ENCODE measurements around the gene GINS1. TPM values are rescaled to one million over a fixed set of nuclear protein-coding genes. Genes with fewer than 3 reads are reported as not detected.

Gene GINS1
- total RNA-seq, 1 experiment from 2014 or later, result 36.0 TPM

DNA sequence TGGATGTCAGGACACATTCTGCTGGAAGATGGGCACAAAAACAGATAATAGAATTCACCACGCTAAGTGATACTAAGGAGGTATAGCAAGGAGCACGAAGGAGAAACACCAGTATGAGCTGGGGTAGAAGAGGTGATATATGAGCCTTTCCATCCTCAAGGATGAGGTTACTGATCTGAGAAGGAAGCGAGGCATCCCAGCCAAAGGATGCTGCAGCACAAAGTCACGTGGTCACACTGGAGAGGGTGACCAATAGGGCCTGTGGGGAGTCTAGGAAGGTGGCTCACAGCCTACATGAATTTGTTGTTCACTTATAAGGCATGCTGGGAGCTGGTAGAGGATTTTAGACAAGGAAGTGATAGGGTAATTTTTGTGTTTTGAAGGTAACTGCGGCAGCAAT, 1.4 kb downstream of the GINS1 start:
- H3K27me3 ChIP-seq (ENCODE audit: control insufficient read depth, insufficient read depth, low read length), result no peaks in the 10 kb centered on the region
- no peak overlapping the region; the same call in 1 of the 2 replicates for H3K27ac ChIP-seq (ENCODE audit: low read length)
- ChIA-PET CTCF (no interaction called here), POLR2A (no interaction called here)
- H3K4me3 ChIP-seq (ENCODE audit: low read depth in 2 of 2, low read length in 2 of 2), result peak overlapping the region; percentile 78 to 94; a peak in 3 of 4 replicates
- intact Hi-C loops (cut with micrococcal nuclease; ENCODE audit: unreplicated experiment) (no loop called here), in situ Hi-C loops (cut with HindIII; ENCODE audit: low pct_unique_long_range_greater_than_20kb, low sequenced_read_pairs) (no loop called here)
- BruUV-seq (replicated peaks), result no TSS peak
- DNase-seq (ENCODE audit: low read depth, low spot score), result no peak
- no peaks in the 10 kb centered on the region for H3K9me3 ChIP-seq (ENCODE audit: control insufficient read depth, insufficient read depth, low read depth, low read length)
- peaks cover 10% of the 10 kb centered on the region for H3K4me1 ChIP-seq (ENCODE audit: control insufficient read depth, insufficient read depth, low read length)
- no peak for ATAC-seq
- no peaks in the 10 kb centered on the region; the same call in 1 of the 2 replicates for H3K36me3 ChIP-seq (ENCODE audit: control insufficient read depth, insufficient read depth, low read length)
- TF ChIP-seq, protein P1, sequence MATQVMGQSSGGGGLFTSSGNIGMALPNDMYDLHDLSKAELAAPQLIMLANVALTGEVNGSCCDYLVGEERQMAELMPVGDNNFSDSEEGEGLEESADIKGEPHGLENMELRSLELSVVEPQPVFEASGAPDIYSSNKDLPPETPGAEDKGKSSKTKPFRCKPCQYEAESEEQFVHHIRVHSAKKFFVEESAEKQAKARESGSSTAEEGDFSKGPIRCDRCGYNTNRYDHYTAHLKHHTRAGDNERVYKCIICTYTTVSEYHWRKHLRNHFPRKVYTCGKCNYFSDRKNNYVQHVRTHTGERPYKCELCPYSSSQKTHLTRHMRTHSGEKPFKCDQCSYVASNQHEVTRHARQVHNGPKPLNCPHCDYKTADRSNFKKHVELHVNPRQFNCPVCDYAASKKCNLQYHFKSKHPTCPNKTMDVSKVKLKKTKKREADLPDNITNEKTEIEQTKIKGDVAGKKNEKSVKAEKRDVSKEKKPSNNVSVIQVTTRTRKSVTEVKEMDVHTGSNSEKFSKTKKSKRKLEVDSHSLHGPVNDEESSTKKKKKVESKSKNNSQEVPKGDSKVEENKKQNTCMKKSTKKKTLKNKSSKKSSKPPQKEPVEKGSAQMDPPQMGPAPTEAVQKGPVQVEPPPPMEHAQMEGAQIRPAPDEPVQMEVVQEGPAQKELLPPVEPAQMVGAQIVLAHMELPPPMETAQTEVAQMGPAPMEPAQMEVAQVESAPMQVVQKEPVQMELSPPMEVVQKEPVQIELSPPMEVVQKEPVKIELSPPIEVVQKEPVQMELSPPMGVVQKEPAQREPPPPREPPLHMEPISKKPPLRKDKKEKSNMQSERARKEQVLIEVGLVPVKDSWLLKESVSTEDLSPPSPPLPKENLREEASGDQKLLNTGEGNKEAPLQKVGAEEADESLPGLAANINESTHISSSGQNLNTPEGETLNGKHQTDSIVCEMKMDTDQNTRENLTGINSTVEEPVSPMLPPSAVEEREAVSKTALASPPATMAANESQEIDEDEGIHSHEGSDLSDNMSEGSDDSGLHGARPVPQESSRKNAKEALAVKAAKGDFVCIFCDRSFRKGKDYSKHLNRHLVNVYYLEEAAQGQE (IDR thresholded peaks at IDR 0.05; ENCODE audit: insufficient read depth in 1 of 2, low read depth in 2 of 2, low read length in 1 of 2), result no peak
- TF ChIP-seq TCF7L2 (IDR thresholded peaks at IDR 0.05; ENCODE audit: low read depth, low read length), result no peak
- no peak for TF ChIP-seq POLR2AphosphoS5 (IDR thresholded peaks at IDR 0.05; ENCODE audit: low read depth, low read length)
- TF ChIP-seq SIN3A (IDR thresholded peaks at IDR 0.05; ENCODE audit: borderline replicate concordance, insufficient read depth, low read depth, low read length), result no peak
- TF ChIP-seq, protein P2, sequence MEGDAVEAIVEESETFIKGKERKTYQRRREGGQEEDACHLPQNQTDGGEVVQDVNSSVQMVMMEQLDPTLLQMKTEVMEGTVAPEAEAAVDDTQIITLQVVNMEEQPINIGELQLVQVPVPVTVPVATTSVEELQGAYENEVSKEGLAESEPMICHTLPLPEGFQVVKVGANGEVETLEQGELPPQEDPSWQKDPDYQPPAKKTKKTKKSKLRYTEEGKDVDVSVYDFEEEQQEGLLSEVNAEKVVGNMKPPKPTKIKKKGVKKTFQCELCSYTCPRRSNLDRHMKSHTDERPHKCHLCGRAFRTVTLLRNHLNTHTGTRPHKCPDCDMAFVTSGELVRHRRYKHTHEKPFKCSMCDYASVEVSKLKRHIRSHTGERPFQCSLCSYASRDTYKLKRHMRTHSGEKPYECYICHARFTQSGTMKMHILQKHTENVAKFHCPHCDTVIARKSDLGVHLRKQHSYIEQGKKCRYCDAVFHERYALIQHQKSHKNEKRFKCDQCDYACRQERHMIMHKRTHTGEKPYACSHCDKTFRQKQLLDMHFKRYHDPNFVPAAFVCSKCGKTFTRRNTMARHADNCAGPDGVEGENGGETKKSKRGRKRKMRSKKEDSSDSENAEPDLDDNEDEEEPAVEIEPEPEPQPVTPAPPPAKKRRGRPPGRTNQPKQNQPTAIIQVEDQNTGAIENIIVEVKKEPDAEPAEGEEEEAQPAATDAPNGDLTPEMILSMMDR (IDR thresholded peaks at IDR 0.05), result no peak

DNA sequence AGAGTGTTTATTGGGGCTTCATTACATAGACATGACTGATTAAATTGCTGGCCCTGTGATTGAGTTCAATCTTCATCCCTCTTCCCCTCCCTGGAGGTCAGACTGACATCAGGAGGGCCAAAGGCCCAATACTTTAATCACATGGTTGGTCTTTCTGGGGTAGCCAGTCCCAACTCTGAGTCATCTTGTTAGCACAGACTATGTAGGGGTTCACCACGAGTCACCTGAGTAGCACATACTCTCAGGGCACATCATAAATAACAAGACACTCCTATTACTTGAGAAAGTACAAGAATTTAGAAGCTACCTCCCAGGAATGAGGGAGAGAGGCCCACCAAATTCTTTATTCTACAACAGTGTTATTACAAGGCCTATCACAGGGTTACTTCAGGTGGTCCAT, 11.3 kb downstream of the GINS1 start:
- H3K27ac ChIP-seq (ENCODE audit: low read length), result no peak overlapping the region
- POLR2A ChIA-PET, result interaction anchor here (0.8 kb wide), 1 partner anchor 11 kb away, joined by 3 read pairs; the partner anchor contains the start of gene GINS1
- H3K27me3 ChIP-seq (ENCODE audit: control insufficient read depth, insufficient read depth, low read length), result no peaks in the 10 kb centered on the region
- no peaks in the 10 kb centered on the region for H3K9me3 ChIP-seq (ENCODE audit: control insufficient read depth, insufficient read depth, low read depth, low read length)
- intact Hi-C loops (cut with micrococcal nuclease; ENCODE audit: unreplicated experiment), result no loop called here
- no peak overlapping the region for H3K4me3 ChIP-seq (ENCODE audit: low read depth in 2 of 2, low read length in 2 of 2)
- no peaks in the 10 kb centered on the region for H3K4me1 ChIP-seq (ENCODE audit: control insufficient read depth, insufficient read depth, low read length)
- TF ChIP-seq SIN3A (IDR thresholded peaks at IDR 0.05; ENCODE audit: borderline replicate concordance, insufficient read depth, low read depth, low read length), result no peak
- no peak for TF ChIP-seq POLR2AphosphoS5 (IDR thresholded peaks at IDR 0.05; ENCODE audit: low read depth, low read length)
- TF ChIP-seq TCF7L2 (IDR thresholded peaks at IDR 0.05; ENCODE audit: low read depth, low read length), result no peak
- TF ChIP-seq, protein P1 (IDR thresholded peaks at IDR 0.05; ENCODE audit: insufficient read depth in 1 of 2, low read depth in 2 of 2, low read length in 1 of 2), result no peak
- TF ChIP-seq, protein P2 (IDR thresholded peaks at IDR 0.05), result no peak
- ATAC-seq (no peak), DNase-seq (ENCODE audit: low read depth, low spot score) (no peak)
- H3K36me3 ChIP-seq (ENCODE audit: control insufficient read depth, insufficient read depth, low read length), result peaks cover 6% of the 10 kb centered on the region; the same call in 1 of the 2 replicates
- in situ Hi-C loops (cut with HindIII; ENCODE audit: low pct_unique_long_range_greater_than_20kb, low sequenced_read_pairs), result no loop called here
- CTCF ChIA-PET, result no interaction called here
- BruUV-seq (replicated peaks), result no TSS peak

Data from Panc1 (cell line).